Inferior parietal cortex (tissue), 1 donor: ENCODE results near the gene F13B.
"Not testable (repeated sequence)": the region's sequence is repeated elsewhere in the genome, so short reads cannot be mapped to it uniquely, and the experiment has no call there.

ENCODE experiments used
- DNase-seq: peaks from one replicate; pipeline ENCODE4 v3.0.0-alpha.2; 2016; ENCODE audit errors: extremely low spot score

Gene F13B

DNA sequence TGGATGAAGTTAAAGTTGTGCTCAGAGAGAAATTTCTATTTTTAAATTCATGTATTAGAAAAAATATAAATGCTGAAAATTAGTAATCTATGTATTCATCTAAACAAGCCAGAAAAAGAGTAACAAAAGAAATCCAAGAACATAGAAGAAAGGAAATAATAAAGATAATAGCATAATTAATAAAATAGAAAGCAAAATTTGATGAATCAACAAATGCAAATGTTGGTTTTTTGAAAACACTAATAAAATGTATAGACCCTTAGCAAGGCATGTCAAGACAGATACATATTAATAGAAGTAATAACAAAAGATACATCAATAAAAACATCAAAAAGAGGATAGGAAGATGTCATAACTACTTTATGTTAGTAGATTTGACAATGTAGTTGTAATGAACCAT lies 18.0 kb downstream of the F13B start:
- no peak for DNase-seq

DNA sequence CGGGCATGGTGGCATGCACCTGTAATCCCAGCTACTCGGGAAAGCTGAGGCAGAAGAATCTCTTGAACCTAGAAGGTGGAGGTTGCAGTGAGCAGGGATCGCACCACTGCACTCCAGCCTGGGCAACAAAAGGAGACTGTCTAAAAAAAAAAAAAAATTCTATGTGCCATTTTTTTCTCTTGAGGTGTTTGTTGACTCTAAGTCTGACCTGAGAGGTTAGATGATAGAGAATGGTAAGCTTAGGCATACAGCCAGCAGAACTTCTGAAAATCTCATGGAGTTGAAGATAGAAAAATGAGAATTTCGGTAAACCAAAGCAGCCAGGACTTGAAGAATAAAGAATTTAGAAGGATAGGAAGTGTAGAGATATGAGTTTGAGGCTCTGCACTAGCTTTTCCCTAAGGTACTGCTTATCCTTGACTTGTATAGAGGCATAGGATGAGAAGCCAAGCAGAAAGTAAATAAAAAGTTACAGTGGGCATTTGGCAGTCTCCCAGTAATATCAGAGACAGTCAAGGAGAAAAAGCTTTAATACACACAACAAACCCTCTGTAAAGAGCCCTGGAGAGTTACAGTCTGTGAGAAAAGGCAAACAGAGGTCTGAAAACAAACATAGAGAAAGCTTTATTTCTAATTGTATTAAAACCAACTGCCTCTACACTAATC lies 24.3 kb downstream of the F13B start:
- DNase-seq, result no peak

DNA sequence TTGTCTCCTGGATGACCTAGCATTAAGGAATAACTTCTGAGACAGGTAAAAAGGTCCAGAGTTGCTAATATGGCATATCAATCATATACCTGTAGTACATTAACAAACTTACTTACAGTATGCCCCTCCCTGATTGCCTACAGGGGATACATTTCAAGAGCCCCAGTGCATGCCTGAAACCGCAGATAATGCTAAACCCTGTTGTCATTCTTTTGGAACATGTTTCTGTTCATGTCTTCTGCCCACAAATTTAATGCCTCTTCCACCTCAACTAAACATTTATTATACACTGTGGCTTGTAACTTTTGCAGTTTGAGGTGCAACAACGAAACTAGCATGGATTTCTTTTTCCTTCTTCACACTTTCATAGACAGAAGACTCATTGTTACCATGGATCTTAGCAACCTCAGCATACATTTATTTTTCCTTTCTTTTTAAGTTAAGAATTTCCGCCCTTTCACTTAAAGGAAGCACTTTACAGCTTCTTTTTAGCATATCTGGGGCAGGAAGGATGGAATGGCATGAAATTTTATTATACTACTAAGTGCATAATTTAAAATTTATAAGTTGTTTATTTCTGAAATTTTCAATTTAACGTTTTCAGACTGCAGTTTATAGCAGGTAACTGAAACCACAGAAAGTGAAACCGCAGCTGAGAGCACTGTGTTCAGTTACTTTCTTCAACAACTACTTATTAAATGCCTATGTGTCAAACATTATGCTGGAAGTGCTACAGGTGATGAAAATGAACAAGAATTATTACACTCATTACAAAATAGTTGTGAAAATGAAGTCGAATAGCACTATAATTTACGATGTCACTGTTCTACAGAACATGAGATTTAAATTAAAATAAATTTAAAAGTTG lies 25.3 kb downstream of the F13B start:
- no peak for DNase-seq

DNA sequence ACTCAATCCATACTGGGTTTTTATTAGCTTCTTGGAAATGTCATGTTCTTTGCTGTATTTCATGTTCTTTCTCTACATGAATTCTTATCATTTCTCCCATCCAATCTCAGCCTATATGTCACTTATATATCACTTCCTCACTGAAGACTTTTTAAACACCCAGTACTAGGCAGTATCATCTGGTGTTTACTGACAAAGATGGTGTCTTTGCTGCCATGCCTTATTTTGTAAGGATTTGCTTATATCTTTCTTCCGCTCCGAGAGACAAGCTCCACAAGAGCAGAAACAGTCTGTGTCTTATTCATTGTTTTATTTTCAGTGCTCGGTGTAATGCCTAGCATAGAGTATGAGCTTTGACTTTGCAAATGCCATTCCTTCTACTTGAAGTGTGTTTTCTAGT lies 30.2 kb downstream of the F13B start:
- DNase-seq, result no peak

DNA sequence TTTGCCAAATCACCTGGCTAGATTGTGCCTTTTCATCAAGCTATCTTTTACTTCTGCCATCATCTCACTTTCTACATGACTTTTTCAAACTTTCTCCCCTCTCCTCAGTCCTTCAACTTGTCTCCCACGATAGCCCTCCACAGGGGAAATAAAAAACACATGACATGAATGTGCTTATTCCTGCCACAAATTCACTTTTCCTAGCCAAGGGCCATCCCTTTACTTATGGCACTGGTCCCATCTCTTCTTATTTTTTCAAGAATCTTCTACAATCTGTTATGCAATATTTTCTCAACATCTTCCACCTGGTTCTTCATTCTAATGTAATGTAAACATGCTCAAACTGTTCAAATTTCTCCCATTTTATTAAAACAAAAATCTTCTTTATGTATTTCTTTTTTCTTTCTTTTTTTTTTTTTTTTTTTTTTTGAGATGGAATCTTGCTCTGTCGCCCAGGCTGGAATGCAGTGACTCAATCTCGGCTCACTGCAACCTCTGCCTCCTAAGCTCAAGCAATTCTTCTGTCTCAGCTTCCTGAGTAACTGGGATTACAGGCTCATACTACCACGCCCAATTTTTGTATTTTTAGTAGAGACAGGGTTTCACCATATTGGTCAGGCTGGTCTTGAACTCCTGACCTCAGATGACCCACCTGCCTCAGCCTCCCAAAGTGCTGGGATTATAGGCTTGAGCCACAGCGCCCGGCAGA lies 32.3 kb downstream of the F13B start:
- not testable (repeated sequence) for DNase-seq

DNA sequence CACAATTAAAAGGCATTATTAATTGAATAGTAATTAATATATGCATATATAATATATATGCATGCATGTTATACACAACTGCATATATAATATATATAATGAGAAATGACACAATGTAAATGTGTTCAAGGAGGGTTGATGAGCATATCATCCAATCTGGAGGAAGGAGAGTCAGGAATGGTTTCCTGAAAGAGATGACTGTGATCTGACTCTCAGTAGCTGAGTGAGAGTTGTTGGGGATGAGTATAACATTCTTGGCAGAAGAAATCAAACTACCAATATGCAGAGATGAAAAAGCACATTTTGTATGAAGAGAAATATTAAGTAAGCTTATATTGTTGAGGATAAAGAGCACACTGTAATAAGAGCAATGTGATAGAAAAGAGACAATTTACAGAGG lies 37.3 kb downstream of the F13B start:
- no peak for DNase-seq

DNA sequence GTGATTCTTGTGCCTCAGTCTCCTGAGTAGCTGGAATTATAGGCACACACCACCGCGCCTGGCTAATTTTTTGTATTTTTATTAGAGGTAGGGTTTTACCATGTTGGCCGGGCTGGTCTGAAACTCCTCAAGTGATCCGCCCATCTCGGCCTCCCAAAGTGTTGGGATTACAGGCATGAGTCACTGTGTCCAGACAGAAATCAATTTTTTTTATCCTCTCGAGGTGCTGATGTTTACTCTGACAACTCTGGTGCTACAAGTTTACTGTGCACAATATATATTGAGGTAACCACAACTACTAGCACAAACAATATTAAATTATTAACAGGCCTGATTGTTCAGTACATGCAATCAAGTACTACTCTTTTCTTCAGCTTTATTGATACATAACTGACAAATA lies 39.7 kb downstream of the F13B start:
- DNase-seq, result no peak

DNA sequence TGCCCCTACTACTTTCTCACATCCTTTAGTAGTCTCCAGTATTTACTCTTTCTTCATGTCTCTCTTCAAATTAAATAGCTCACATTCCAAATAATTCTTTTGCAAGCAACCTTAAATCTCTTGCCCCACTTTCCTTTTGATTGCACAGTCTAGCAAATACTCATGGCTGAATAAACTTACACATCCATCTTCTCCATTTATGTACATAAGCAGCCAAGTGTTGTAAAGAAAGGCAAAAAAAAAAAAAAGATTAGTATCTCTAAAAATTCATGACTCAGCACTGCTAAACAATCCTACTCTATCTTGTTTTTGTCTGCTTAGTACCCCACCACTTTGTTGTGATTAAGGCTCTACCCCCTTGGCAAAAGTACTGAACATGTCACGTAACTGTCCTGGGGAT lies 42.6 kb downstream of the F13B start:
- no peak for DNase-seq

DNA sequence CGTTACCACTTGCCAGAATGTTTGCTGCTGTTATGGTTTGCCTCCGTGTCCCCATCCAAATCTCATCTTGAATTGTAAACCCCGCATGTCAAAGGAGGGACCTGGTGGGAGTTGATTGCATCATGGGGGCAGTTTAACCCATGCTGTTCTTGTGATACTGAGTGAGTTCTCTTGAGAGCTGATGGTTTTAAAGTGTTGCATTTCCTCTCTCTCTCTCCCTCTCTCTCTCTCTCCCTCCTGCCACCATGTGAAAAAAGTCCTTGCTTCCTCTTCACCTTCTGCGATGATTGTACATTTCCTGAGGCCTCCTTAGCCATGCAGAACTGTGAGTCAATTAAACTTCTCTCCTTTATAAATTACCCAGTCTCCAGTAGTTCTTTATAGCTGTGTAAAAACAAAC lies 45.3 kb downstream of the F13B start:
- DNase-seq, result no peak

DNA sequence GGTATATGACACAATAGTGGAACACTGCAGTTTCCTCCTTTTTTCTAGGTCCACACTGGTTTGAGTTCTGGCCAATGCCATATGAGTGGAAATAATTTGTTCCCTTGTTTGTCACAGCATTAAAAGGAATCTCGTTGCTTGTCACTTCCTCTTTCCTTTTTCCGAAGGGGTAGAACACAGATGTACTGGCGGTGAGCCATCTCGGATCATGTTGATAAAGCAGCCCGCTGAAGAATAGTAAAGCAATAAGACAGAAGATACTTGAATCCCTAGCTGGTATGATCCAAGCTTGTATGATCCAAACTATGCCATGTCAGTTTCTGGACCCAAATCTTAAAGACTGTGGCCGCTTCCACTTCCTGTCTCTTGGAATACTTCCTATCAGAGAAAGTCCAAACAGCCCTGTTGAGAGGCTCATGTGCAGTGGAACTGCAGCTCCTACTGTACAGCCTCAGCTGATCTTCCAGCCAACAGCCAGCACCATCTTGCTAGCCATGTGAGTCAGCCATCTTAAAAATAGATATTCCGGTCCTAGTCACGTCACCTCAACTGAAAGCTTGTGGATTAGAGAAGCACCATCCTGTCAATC lies 49.4 kb downstream of the F13B start:
- DNase-seq, result peak; percentile 20

DNA sequence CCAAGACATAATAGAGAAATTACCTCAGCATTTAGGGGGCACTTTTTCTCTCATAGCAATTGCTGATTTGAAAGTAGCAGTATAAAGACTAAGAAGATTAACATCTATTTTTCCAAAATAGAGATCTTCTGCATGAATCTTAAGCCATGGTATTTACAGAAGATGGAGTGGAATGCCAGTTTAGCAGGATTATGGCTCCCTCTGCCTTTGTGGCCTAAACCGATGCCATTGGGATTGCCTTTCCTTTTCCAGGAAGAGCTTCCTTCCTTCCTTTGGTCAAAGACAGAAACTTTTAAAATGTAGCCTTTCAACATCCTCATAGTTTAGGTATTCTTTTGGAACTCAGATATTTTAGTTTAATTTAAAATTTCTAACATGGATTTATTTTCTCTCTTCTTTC lies 50.3 kb downstream of the F13B start:
- no peak for DNase-seq

DNA sequence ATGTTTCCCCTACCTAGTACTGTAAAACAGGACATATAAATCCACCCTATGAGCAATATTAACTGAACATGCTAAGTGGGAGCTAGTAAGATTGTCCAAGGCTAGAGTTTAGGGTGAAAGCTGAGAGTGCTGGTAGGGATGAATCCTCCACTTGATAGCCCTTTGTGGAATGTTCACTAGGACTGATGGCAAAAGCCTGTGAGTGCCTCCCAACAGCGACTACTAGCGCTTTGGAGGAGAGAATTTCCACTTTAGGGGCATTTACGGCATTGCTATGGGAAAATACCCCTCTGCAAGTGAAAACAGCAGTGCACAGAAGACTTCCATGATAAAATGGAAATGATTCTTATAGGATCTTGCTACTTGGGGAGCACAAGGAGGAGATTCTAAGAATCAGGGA lies 53.8 kb downstream of the F13B start:
- no peak for DNase-seq

DNA sequence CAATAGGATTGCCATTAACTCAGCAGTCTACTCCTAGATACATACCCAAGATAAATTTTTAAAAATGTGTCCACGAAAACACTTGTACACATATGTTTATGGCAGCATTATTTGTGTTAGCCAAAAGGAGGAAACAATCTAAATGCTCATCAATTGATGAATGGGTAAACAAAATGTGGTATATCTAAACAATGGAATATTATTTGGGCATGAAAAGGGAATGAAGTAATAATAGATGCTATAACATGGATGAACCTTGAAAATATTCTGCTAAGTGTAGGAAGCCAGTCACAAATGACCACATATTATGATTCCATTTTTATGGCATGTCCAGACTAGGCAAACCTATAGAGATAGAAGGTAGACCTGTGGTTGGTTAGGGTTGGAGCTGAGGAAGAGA lies 55.4 kb downstream of the F13B start:
- DNase-seq, result no peak

DNA sequence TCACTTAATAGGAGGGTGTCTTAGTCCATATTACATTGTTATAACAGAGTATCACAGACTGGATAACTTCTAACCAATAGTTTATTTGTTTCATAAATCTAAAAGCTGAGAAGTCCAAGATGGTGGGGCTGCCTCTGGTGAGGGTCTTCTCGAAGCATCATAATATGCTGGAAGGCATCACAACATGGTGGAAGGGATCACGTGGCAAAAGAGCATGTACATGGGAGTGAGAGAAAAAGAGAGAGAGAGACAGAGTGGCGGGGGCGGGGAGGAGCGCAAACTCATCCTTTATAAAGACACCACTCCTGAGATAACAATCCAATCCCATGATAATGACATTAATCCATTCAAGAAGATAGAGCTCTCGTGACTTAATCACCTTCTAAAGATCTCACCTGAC lies 58.2 kb downstream of the F13B start:
- DNase-seq, result no peak

DNA sequence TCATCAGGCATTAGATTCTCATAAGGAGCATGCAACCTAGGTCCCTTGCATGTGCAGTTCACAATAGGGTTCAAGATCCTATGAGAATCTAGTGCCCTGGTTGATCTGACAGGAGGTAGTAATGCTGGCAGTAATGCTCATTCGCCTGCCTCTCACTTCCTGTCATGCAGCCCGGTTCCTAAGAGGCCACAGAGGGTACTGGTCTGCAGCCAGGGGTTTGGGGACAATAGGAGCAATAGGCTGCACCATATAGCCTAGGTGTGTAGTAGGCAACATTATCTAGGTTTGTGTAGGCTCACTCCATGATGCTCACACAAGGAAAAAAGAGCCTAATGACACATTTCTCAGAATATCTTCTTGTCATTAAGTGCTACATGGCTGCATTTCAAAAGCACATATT lies 63.9 kb downstream of the F13B start:
- no peak for DNase-seq

DNA sequence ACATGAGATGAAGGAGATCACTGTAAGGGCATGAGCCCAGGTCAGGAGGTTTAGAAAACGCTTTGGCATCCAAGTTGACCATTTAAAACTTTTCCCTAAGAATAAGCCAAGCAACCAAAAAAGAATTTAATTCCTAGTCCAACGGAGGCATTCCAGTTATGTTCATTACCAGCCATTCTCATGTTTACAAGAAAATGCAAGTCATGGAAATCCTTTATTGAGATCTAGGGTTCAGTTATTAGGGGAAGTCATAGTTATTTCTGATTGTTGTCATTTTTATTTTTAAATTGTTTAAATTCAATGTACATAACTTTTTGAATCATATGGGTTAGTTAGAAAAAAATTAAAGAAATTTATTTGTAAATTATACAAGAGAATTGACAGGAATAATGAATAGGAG lies 65.2 kb downstream of the F13B start:
- DNase-seq, result no peak

DNA sequence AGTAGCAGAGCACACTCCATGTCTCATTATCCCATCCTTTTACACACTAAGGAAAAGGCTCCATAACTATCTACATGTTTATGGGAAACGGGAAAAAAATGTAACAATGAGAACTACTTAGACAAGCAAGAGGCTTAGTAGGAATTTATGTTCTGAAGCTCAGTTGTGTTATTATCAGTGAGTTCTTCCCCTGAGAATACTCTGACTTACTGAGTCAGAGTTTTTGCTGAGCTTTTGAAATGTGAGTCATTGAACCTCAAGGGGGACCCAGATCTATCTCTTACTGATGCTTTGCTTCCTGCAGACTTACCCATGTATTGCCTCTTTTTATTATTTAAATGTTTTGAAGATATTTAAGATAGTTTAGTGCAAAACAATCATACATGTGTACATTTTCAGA lies 69.6 kb downstream of the F13B start:
- DNase-seq, result no peak

DNA sequence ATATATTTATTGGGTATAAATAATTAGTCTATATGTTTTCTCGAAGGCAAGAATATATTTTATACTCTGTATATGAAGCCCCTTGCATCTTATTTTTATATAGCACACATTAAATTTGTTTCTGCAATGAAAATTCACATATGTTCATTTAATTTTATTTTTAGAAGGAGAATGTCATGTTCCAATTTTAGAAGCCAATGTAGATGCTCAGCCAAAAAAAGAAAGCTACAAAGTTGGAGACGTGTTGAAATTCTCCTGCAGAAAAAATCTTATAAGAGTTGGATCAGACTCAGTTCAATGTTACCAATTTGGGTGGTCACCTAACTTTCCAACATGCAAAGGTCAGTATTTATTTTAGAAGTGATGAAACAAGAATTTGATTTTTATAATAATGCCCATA lies 73.1 kb downstream of the F13B start:
- no peak for DNase-seq

DNA sequence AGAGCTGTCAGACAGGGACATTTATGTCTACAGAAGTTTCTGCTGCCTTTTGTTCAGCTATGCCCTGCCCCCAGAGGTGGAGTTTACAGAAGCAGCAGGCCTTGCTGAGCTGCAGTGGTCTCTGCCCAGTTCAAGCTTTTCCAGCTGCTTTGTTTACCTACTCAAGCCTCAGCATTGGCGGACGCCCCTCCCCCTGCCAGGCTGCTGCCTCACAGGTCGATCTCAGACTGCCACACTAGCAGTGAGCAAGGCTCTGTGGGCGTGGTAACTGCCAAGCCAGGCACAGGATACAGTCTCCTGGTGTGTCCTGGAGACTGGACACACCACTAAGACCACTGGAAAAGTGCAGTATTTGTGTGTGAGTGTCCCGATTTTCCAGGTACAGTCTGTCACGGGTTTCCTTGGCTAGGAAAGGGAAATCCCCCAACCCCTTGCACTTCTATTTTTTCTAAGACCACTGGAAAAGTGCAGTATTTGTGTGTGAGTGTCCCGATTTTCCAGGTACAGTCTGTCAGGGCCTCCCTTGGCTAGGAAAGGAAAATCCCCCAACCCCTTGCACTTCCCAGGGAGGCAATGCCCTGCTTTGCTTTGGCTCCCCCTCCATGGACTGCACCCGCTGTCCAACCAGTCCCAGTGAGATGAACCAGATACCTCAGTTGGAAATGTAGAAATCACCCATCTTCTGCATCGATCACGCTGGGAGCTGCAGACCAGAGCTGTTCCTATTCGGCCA lies 75.0 kb downstream of the F13B start:
- not testable (repeated sequence) for DNase-seq
